ENCODE measurements around the gene INSYN2A. TPM values are rescaled to one million over a fixed set of nuclear protein-coding genes. Genes with fewer than 3 reads are reported as not detected.

Gene INSYN2A
- total RNA-seq, 4 donors from 2014 or later, result 0.27 TPM; not detected in 3

DNA sequence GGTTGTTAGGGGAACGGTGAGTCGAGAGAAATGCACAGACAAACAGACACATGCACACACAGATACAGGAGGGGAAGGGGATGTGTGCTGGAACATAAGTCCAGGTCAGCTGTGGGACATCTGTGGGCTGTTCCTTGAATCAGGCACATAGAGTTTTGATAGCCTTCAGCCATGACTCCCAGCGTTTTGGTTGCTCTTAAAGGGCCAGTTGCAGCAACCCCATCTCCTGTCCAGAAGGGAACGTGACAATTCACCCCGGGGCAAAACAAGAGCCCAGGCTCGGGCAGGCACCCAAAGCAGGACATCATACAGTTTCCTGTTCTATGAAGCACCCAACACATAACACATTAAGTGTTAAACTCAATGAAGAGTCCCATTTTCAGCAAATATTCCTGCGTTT is 9.6 kb downstream of the INSYN2A start:
- DNase-seq, result no peak
- no peaks in the 10 kb centered on the region for H3K27me3 ChIP-seq
- H3K4me1 ChIP-seq, result no peaks in the 10 kb centered on the region
- H3K36me3 ChIP-seq, result no peaks in the 10 kb centered on the region
- 58 to 76% methylated on average over 3 to 7 of the region's 7 CpGs for WGBS, 2 donors (ENCODE audit: low coverage in 1 of 2)
- TF ChIP-seq POLR2A (IDR thresholded peaks at IDR 0.05) (no peak), POLR2AphosphoS5 (IDR thresholded peaks at IDR 0.05) (no peak), EP300 (IDR thresholded peaks at IDR 0.05; ENCODE audit: low read depth) (no peak)
- TF ChIP-seq, protein P1, sequence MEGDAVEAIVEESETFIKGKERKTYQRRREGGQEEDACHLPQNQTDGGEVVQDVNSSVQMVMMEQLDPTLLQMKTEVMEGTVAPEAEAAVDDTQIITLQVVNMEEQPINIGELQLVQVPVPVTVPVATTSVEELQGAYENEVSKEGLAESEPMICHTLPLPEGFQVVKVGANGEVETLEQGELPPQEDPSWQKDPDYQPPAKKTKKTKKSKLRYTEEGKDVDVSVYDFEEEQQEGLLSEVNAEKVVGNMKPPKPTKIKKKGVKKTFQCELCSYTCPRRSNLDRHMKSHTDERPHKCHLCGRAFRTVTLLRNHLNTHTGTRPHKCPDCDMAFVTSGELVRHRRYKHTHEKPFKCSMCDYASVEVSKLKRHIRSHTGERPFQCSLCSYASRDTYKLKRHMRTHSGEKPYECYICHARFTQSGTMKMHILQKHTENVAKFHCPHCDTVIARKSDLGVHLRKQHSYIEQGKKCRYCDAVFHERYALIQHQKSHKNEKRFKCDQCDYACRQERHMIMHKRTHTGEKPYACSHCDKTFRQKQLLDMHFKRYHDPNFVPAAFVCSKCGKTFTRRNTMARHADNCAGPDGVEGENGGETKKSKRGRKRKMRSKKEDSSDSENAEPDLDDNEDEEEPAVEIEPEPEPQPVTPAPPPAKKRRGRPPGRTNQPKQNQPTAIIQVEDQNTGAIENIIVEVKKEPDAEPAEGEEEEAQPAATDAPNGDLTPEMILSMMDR (IDR thresholded peaks at IDR 0.05), result no peak
- no peaks in the 10 kb centered on the region for H3K9me3 ChIP-seq
- intact Hi-C loops (cut with DNase I; ENCODE audit: low total_unique reads), result no loop called here
- H3K27ac ChIP-seq, result no peak overlapping the region
- H3K4me3 ChIP-seq, result no peak overlapping the region
- in situ Hi-C loops (cut with MboI; ENCODE audit: low pct_ligation_motif_present in 1 of 4, low pct_unique_long_range_greater_than_20kb in 1 of 4, low sequenced_read_pairs in 3 of 4), result no loop called here

DNA sequence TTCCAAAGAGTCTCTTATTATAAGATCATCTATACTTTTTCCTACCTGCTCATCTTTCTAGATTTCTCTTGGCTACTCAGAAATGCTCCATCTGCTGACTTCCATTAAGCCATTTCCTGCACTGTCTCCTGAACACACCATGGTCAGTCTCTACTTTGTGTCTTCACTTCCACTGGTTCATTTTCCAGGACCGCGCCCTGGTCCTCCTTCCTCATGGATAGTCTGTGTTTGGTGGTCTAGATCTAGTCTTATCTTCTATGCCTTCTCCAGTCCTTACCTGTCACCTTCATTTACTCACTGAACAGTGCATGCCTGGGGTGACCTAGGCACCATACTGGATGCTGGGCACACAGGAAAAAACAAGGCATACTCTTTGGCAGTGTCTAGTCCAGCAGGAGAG is 11.8 kb downstream of the INSYN2A start:
- Histone ChIP-seq H3K36me3 (no peaks in the 10 kb centered on the region), H3K4me3 (no peak overlapping the region), H3K4me1 (no peaks in the 10 kb centered on the region), H3K27ac (no peak overlapping the region), H3K9me3 (no peaks in the 10 kb centered on the region), H3K27me3 (no peaks in the 10 kb centered on the region)
- no peak for DNase-seq
- intact Hi-C loops (cut with DNase I; ENCODE audit: low total_unique reads), result no loop called here
- in situ Hi-C loops (cut with MboI; ENCODE audit: low pct_ligation_motif_present in 1 of 4, low pct_unique_long_range_greater_than_20kb in 1 of 4, low sequenced_read_pairs in 3 of 4), result no loop called here
- TF ChIP-seq POLR2AphosphoS5 (IDR thresholded peaks at IDR 0.05) (no peak), POLR2A (IDR thresholded peaks at IDR 0.05) (no peak), EP300 (IDR thresholded peaks at IDR 0.05; ENCODE audit: low read depth) (no peak)
- TF ChIP-seq, protein P1 (IDR thresholded peaks at IDR 0.05), result no peak
- 89 to 94% methylated on average over 2 of the region's 2 CpGs for WGBS, 2 donors (ENCODE audit: low coverage in 1 of 2)

- no peaks in the 10 kb centered on the region for H3K9me3 ChIP-seq
- in situ Hi-C loops (cut with MboI; ENCODE audit: low pct_ligation_motif_present in 1 of 4, low pct_unique_long_range_greater_than_20kb in 1 of 4, low sequenced_read_pairs in 3 of 4), result no loop called here
- no peak for DNase-seq
- H3K4me1 ChIP-seq, result no peaks in the 10 kb centered on the region
- intact Hi-C loops (cut with DNase I; ENCODE audit: low total_unique reads), result no loop called here
- no peaks in the 10 kb centered on the region for H3K36me3 ChIP-seq
- no peaks in the 10 kb centered on the region for H3K27me3 ChIP-seq
- TF ChIP-seq POLR2AphosphoS5 (IDR thresholded peaks at IDR 0.05) (no peak), EP300 (IDR thresholded peaks at IDR 0.05; ENCODE audit: low read depth) (no peak)
- 87% methylated on average over 4 of the region's 4 CpGs; no CpG with 5 or more reads in 1 of the 2 donors for WGBS, 2 donors (ENCODE audit: low coverage in 1 of 2)
- no peak overlapping the region for H3K27ac ChIP-seq
- H3K4me3 ChIP-seq, result no peak overlapping the region
These were observed 14.2 kb downstream of the INSYN2A start for GRCh38 chr10:127182161-127182560.

GRCh38 chr10:127179612-127180250 is 16.7 kb downstream of the INSYN2A start:
- in situ Hi-C loops (cut with MboI; ENCODE audit: low pct_ligation_motif_present in 1 of 4, low pct_unique_long_range_greater_than_20kb in 1 of 4, low sequenced_read_pairs in 3 of 4), result no loop called here
- no peaks in the 10 kb centered on the region for H3K4me1 ChIP-seq

More at GRCh38 chr10:127179612-127180250, 16.7 kb downstream of the INSYN2A start:
- intact Hi-C loops (cut with DNase I; ENCODE audit: low total_unique reads), result no loop called here
- Histone ChIP-seq H3K4me3 (no peak overlapping the region), H3K27me3 (no peaks in the 10 kb centered on the region), H3K9me3 (no peaks in the 10 kb centered on the region), H3K27ac (no peak overlapping the region), H3K36me3 (no peaks in the 10 kb centered on the region)
- DNase-seq, result no peak
- TF ChIP-seq, protein P1 (IDR thresholded peaks at IDR 0.05), result no peak
- TF ChIP-seq POLR2AphosphoS5 (IDR thresholded peaks at IDR 0.05) (no peak), POLR2A (IDR thresholded peaks at IDR 0.05) (no peak), EP300 (IDR thresholded peaks at IDR 0.05; ENCODE audit: low read depth) (no peak)
- 82 to 92% methylated on average over 4 to 6 of the region's 6 CpGs for WGBS, 2 donors (ENCODE audit: low coverage in 1 of 2)
